ENCODE results near the gene SP2.

SP2 gene

GRCh38 chr17:47935961-47936360 lies 39.9 kb downstream of the SP2 start:
- TF ChIP-seq GATA2 (IDR thresholded peaks at IDR 0.05; ENCODE audit: low read depth, low read length) (no peak), GATA3 (IDR thresholded peaks at IDR 0.05; ENCODE audit: low read depth, low read length) (no peak)

GRCh38 chr17:47937941-47938340 lies 41.9 kb downstream of the SP2 start:
- no peak for TF ChIP-seq GATA2 (IDR thresholded peaks at IDR 0.05; ENCODE audit: low read depth, low read length)
- TF ChIP-seq GATA3 (IDR thresholded peaks at IDR 0.05; ENCODE audit: low read depth, low read length): no peak

- TF ChIP-seq GATA2 (IDR thresholded peaks at IDR 0.05; ENCODE audit: low read depth, low read length) (no peak), GATA3 (IDR thresholded peaks at IDR 0.05; ENCODE audit: low read depth, low read length) (no peak)
Observed at GRCh38 chr17:47941246-47942095, 45.4 kb downstream of the SP2 start, which contains the start of gene PNPO. Gene PNPO, plus strand, starts transcription at chr17:47941571. Its CDS starts 105 bp downstream, at chr17:47941676.

GRCh38 chr17:47942096-47942510 lies 46.1 kb downstream of the SP2 start:
- no peak for TF ChIP-seq GATA3 (IDR thresholded peaks at IDR 0.05; ENCODE audit: low read depth, low read length)
- TF ChIP-seq GATA2 (IDR thresholded peaks at IDR 0.05; ENCODE audit: low read depth, low read length): no peak

GRCh38 chr17:47942568-47942967 lies 46.5 kb downstream of the SP2 start:
- no peak for TF ChIP-seq GATA2 (IDR thresholded peaks at IDR 0.05; ENCODE audit: low read depth, low read length)
- TF ChIP-seq GATA3 (IDR thresholded peaks at IDR 0.05; ENCODE audit: low read depth, low read length): no peak

GRCh38 chr17:47945080-47945479 lies 49.0 kb downstream of the SP2 start:
- TF ChIP-seq GATA3 (IDR thresholded peaks at IDR 0.05; ENCODE audit: low read depth, low read length): no peak
- TF ChIP-seq GATA2 (IDR thresholded peaks at IDR 0.05; ENCODE audit: low read depth, low read length): no peak

GRCh38 chr17:47945529-47946508 lies 49.8 kb downstream of the SP2 start:
- TF ChIP-seq GATA2 (IDR thresholded peaks at IDR 0.05; ENCODE audit: low read depth, low read length): no peak
- no peak for TF ChIP-seq GATA3 (IDR thresholded peaks at IDR 0.05; ENCODE audit: low read depth, low read length)

GRCh38 chr17:47946516-47946915 lies 50.5 kb downstream of the SP2 start:
- TF ChIP-seq GATA3 (IDR thresholded peaks at IDR 0.05; ENCODE audit: low read depth, low read length): no peak
- no peak for TF ChIP-seq GATA2 (IDR thresholded peaks at IDR 0.05; ENCODE audit: low read depth, low read length)

GRCh38 chr17:47946929-47947397 lies 50.9 kb downstream of the SP2 start:
- TF ChIP-seq GATA2 (IDR thresholded peaks at IDR 0.05; ENCODE audit: low read depth, low read length): no peak
- no peak for TF ChIP-seq GATA3 (IDR thresholded peaks at IDR 0.05; ENCODE audit: low read depth, low read length)

- TF ChIP-seq GATA3 (IDR thresholded peaks at IDR 0.05; ENCODE audit: low read depth, low read length): no peak
- TF ChIP-seq GATA2 (IDR thresholded peaks at IDR 0.05; ENCODE audit: low read depth, low read length): no peak
Observed at GRCh38 chr17:47948706-47949196, 52.7 kb downstream of the SP2 start.

- TF ChIP-seq GATA3 (IDR thresholded peaks at IDR 0.05; ENCODE audit: low read depth, low read length): no peak
- TF ChIP-seq GATA2 (IDR thresholded peaks at IDR 0.05; ENCODE audit: low read depth, low read length): no peak
Observed at GRCh38 chr17:47949197-47949759, 53.2 kb downstream of the SP2 start.

- TF ChIP-seq GATA2 (IDR thresholded peaks at IDR 0.05; ENCODE audit: low read depth, low read length) (no peak), GATA3 (IDR thresholded peaks at IDR 0.05; ENCODE audit: low read depth, low read length) (no peak)
Observed at GRCh38 chr17:47949946-47950345, 53.9 kb downstream of the SP2 start.

- no peak for TF ChIP-seq GATA3 (IDR thresholded peaks at IDR 0.05; ENCODE audit: low read depth, low read length)
- TF ChIP-seq GATA2 (IDR thresholded peaks at IDR 0.05; ENCODE audit: low read depth, low read length): no peak
Observed at GRCh38 chr17:47950448-47950847, 54.4 kb downstream of the SP2 start.

Measured in SH-SY5Y (cell line).